ENCODE results near the gene SLC16A12. TPM values are rescaled to one million over a fixed set of nuclear protein-coding genes. Genes with fewer than 3 reads are reported as not detected.

The SLC16A12 gene
- total RNA-seq, 1 experiment from 2014 or later = 0.77 TPM

GRCh38 chr10:89566992-89567391 lies 31.6 kb upstream of the SLC16A12 start:
- Histone ChIP-seq H2BK120ac (ENCODE audit: low read depth, low read length, poor library complexity, severe bottlenecking) (no peak overlapping the region), H3K4me1 (ENCODE audit: insufficient read depth, low read length) (0 out of 2 replicates have a peak, but pooled peaks cover 2% of the 10 kb centered on the region), H3K27ac (ENCODE audit: insufficient read length, low read depth, low read length) (no peak overlapping the region), H3K27me3 (ENCODE audit: insufficient read depth, low read length) (no peaks in the 10 kb centered on the region), H2BK20ac (ENCODE audit: low read depth, low read length, poor library complexity, severe bottlenecking) (no peak overlapping the region), H3K79me2 (ENCODE audit: insufficient read depth, low read length) (no peaks in the 10 kb centered on the region), H3K56ac (ENCODE audit: insufficient read length, low read depth, low read length) (no peak overlapping the region), H4K8ac (replicated peaks; ENCODE audit: insufficient read length, low read depth, low read length) (no peak overlapping the region), H2BK12ac (ENCODE audit: insufficient read length, low read depth, low read length) (no peak overlapping the region), H4K91ac (ENCODE audit: insufficient read length, low read depth, low read length) (no peak overlapping the region), H3K23me2 (ENCODE audit: insufficient read length, low read depth, low read length, poor library complexity, severe bottlenecking) (no peaks in the 10 kb centered on the region), H3K9me3 (ENCODE audit: control insufficient read depth, low read depth, low read length) (no peaks in the 10 kb centered on the region), H4K5ac (ENCODE audit: insufficient read length, low read depth, low read length) (no peak overlapping the region), H3K23ac (ENCODE audit: insufficient read length, low read depth, low read length) (no peak overlapping the region), H2BK15ac (ENCODE audit: low read depth, low read length) (no peak overlapping the region), H2AK5ac (ENCODE audit: insufficient read length, low read length) (no peak overlapping the region), H3K4ac (ENCODE audit: low read depth, low read length) (no peak overlapping the region), H3K9ac (ENCODE audit: extremely low read depth, insufficient read length, low read length) (no peak overlapping the region), H2AFZ (ENCODE audit: low read length) (no peak overlapping the region), H4K20me1 (ENCODE audit: control insufficient read depth, insufficient read depth, insufficient read length) (no peaks in the 10 kb centered on the region), H3K79me1 (ENCODE audit: insufficient read depth, low read depth, low read length, poor library complexity, severe bottlenecking) (no peaks in the 10 kb centered on the region), H3T11ph (ENCODE audit: low read length) (no peak overlapping the region), H3K18ac (ENCODE audit: insufficient read length, low read depth, low read length) (no peak overlapping the region), H2BK5ac (ENCODE audit: insufficient read length, low read length) (no peak overlapping the region), H3K14ac (ENCODE audit: insufficient read depth, low read length) (no peak overlapping the region), H3K4me2 (ENCODE audit: insufficient read depth, insufficient read length, low read length) (no peak overlapping the region)
- TF ChIP-seq, protein P1, sequence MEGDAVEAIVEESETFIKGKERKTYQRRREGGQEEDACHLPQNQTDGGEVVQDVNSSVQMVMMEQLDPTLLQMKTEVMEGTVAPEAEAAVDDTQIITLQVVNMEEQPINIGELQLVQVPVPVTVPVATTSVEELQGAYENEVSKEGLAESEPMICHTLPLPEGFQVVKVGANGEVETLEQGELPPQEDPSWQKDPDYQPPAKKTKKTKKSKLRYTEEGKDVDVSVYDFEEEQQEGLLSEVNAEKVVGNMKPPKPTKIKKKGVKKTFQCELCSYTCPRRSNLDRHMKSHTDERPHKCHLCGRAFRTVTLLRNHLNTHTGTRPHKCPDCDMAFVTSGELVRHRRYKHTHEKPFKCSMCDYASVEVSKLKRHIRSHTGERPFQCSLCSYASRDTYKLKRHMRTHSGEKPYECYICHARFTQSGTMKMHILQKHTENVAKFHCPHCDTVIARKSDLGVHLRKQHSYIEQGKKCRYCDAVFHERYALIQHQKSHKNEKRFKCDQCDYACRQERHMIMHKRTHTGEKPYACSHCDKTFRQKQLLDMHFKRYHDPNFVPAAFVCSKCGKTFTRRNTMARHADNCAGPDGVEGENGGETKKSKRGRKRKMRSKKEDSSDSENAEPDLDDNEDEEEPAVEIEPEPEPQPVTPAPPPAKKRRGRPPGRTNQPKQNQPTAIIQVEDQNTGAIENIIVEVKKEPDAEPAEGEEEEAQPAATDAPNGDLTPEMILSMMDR (conservative IDR thresholded peaks at IDR 0.05) = no peak
- no CpG with 5 or more reads among the region's 3 CpGs for WGBS (ENCODE audit: extremely low coverage, insufficient read length, low lambda C conversion rate)
- H3K9me3 Mint-ChIP-seq = no peaks in the 10 kb centered on the region
- H3K27ac Mint-ChIP-seq = 0 out of 7 replicates have a peak overlapping the region, but pooled peaks of 1 of the 3 experiments have one; percentile 25
- H3K4me1 Mint-ChIP-seq = peaks cover 16 to 26% of the 10 kb centered on the region in 2 experiments
- no peaks in the 10 kb centered on the region for H3K27me3 Mint-ChIP-seq (ENCODE audit: low read depth)
- no peak for DNase-seq
- H3K4me3 Mint-ChIP-seq = no peak overlapping the region
- no peaks in the 10 kb centered on the region for H3K36me3 Mint-ChIP-seq (ENCODE audit: insufficient read depth in 1 of 3, low read depth in 3 of 3)

Measured in H9 (cell line).